RWPE2 (cell line): Measurements from ENCODE around the gene TAF3.

Experiments
- ATAC-seq: fragments of 200-7000 bp; cut with Tn5 transposase; 3 replicates; pipeline ENCODE4 v1.9.1; 2021; ENCODE audit warnings: low read depth
- DNase-seq: peaks from one replicate; pipeline ENCODE4 v3.0.0-alpha.2; 2020; ENCODE audit warnings: low spot score
- H3K27ac ChIP-seq: fragments of 450-650 bp; 2 replicates; pipeline ENCODE4 v1.5.1; 2017; ENCODE audit warnings: mild to moderate bottlenecking; ENCODE audit not compliant: poor library complexity, severe bottlenecking
- H3K27me3 ChIP-seq: fragments of 250-450 bp; sonication (Bioruptor Pico); 2 replicates; pipeline ENCODE4 v1.5.1; 2021; ENCODE audit warnings: mild to moderate bottlenecking, moderate library complexity; ENCODE audit not compliant: insufficient read depth, poor library complexity, severe bottlenecking
- H3K36me3 ChIP-seq: fragments of 250-450 bp; sonication (Bioruptor Pico); 2 replicates; pipeline ENCODE4 v1.5.1; 2020; ENCODE audit warnings: low read depth, mild to moderate bottlenecking, moderate library complexity
- H3K4me1 ChIP-seq: fragments of 250-450 bp; sonication (Bioruptor Pico); 2 replicates; pipeline ENCODE4 v1.5.1; 2021; ENCODE audit warnings: mild to moderate bottlenecking, moderate library complexity; ENCODE audit not compliant: insufficient read depth, poor library complexity, severe bottlenecking
- H3K4me3 ChIP-seq: fragments of 250-450 bp; sonication (Bioruptor Pico); 2 replicates; pipeline ENCODE4 v1.5.1; 2021; ENCODE audit warnings: mild to moderate bottlenecking, moderate library complexity; ENCODE audit not compliant: severe bottlenecking
- H3K9me3 ChIP-seq: fragments of 250-450 bp; sonication (Bioruptor Pico); 2 replicates; pipeline ENCODE4 v1.5.1; 2021; ENCODE audit warnings: mild to moderate bottlenecking, moderate library complexity; ENCODE audit not compliant: severe bottlenecking
- CTCF ChIP-seq: fragments of 450-650 bp; IDR thresholded peaks from one replicate; pipeline ENCODE4 v1.5.1; 2017; ENCODE audit warnings: mild to moderate bottlenecking, moderate library complexity; ENCODE audit not compliant: poor library complexity, severe bottlenecking

TAF3 gene

GRCh38 chr10:7836571-7836970 lies 18.3 kb downstream of the TAF3 start:
- ATAC-seq (no peak), DNase-seq (no peak)
- Histone ChIP-seq H3K4me1 (no peaks in the 10 kb centered on the region), H3K4me3 (no peak overlapping the region), H3K36me3 (no peaks in the 10 kb centered on the region), H3K27ac (no peak overlapping the region), H3K9me3 (no peaks in the 10 kb centered on the region), H3K27me3 (no peaks in the 10 kb centered on the region)
- TF ChIP-seq CTCF: no peak

- peaks cover 9% of the 10 kb centered on the region for H3K4me1 ChIP-seq
- H3K27me3 ChIP-seq: no peaks in the 10 kb centered on the region
- no peak overlapping the region for H3K27ac ChIP-seq
- no peak for ATAC-seq
- H3K4me3 ChIP-seq: no peak overlapping the region
- H3K9me3 ChIP-seq: no peaks in the 10 kb centered on the region
- no peak for DNase-seq
- TF ChIP-seq CTCF: no peak
- no peaks in the 10 kb centered on the region for H3K36me3 ChIP-seq
These were observed 28.3 kb downstream of the TAF3 start for GRCh38 chr10:7846591-7846990.

- Histone ChIP-seq H3K27me3 (no peaks in the 10 kb centered on the region), H3K4me1 (no peaks in the 10 kb centered on the region), H3K36me3 (no peaks in the 10 kb centered on the region), H3K9me3 (no peaks in the 10 kb centered on the region), H3K27ac (no peak overlapping the region), H3K4me3 (no peak overlapping the region)
- no peak for TF ChIP-seq CTCF
- ATAC-seq (no peak), DNase-seq (no peak)
These were observed 35.0 kb downstream of the TAF3 start for GRCh38 chr10:7853226-7853842.

GRCh38 chr10:7853890-7854289 lies 35.6 kb downstream of the TAF3 start:
- ATAC-seq (no peak), DNase-seq (no peak)
- Histone ChIP-seq H3K27ac (no peak overlapping the region), H3K4me3 (no peak overlapping the region), H3K9me3 (no peaks in the 10 kb centered on the region), H3K36me3 (no peaks in the 10 kb centered on the region), H3K4me1 (no peaks in the 10 kb centered on the region), H3K27me3 (no peaks in the 10 kb centered on the region)
- TF ChIP-seq CTCF: no peak

- Histone ChIP-seq H3K4me3 (no peak overlapping the region), H3K36me3 (no peaks in the 10 kb centered on the region), H3K27ac (no peak overlapping the region), H3K4me1 (no peaks in the 10 kb centered on the region), H3K9me3 (no peaks in the 10 kb centered on the region), H3K27me3 (no peaks in the 10 kb centered on the region)
- no peak for TF ChIP-seq CTCF
- DNase-seq (no peak), ATAC-seq (no peak)
These were observed 36.9 kb downstream of the TAF3 start for GRCh38 chr10:7855205-7855604.
